ENCODE results near the gene CACNA1C. TPM values are rescaled to one million over a fixed set of nuclear protein-coding genes. Genes with fewer than 3 reads are reported as not detected.
"Not testable (repeated sequence)": the region's sequence is repeated elsewhere in the genome, so short reads cannot be mapped to it uniquely, and the experiment has no call there.

The CACNA1C gene
- total and polyA plus RNA-seq, 10 of the 15 experiments (the other 5 are each of a cell fraction or from before 2014, with no cell fraction given) = under 0.01 to 0.15 (median 0.09) TPM; not detected in 5

DNA sequence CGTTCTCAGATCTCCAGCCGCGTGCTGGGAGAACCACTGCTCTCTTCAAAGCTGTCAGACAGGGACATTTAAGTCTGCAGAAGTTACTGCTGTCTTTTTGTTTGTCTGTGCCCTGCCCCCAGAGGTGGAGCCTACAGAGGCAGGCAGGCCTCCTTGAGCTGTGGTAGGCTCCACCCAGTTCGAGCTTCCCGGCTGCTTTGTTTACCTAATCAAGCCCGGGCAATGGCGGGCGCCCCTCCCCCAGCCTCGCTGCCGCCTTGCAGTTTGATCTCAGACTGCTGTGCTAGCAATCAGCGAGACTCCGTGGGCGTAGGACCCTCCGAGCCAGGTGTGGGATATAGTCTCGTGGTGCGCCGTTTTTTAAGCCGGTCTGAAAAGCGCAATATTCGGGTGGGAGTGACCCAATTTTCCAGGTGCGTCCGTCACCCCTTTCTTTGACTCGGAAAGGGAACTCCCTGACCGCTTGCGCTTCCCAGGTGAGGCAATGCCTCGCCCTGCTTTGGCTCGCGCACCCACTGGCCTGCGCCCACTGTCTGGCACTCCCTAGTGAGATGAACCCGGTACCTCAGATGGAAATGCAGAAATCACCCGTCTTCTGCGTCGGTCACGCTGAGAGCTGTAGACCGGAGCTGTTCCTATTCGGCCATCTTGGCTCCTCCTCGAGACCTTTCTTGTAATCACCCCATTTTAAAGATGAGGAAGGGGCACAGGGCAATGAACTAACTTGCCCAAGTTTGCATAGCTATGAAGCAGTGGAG, 83.1 kb downstream of the CACNA1C start:
- ATAC-seq, FAIRE-seq: not testable (repeated sequence)

DNA sequence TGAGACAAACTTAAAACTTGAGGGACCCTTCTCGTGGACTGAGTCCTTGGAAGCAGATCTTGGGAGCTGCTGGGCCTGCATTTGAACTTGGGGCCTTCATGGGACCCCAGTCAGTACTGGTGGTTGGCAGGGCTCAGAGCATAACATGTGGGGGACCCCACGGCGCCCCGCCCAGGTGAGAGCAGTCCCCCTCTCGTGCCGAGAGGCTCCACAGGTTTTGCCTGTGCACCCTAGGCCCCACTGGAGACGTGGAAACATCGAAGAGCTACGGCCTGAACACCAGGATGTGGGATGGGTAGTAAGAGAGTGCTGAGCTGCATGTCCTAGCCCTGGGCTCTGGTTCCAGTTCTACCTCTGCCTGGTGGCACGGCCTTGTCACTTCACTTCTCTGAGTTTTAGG, 84.1 kb downstream of the CACNA1C start:
- Histone ChIP-seq H3K9ac (ENCODE audit: control insufficient read depth, insufficient read depth, low read length) (no peak overlapping the region), H3K4me3 (no peak overlapping the region), H3K27ac (ENCODE audit: control insufficient read depth, insufficient read depth) (no peak overlapping the region), H4K20me1 (ENCODE audit: control insufficient read depth, insufficient read depth) (no peaks in the 10 kb centered on the region), H2AFZ (ENCODE audit: control insufficient read depth, low read depth, low read length) (no peak overlapping the region), H3K36me3 (ENCODE audit: control insufficient read depth in 2 of 2, insufficient read depth in 2 of 2, low read length in 1 of 2) (no peaks in the 10 kb centered on the region), H3K79me2 (ENCODE audit: control insufficient read depth, insufficient read depth, low read length) (no peaks in the 10 kb centered on the region), H3K9me3 (replicated peaks; ENCODE audit: control insufficient read depth, insufficient read depth, low read length) (no peaks in the 10 kb centered on the region), H3K4me1 (ENCODE audit: control insufficient read depth, insufficient read depth, low read length) (no peaks in the 10 kb centered on the region), H3K4me2 (ENCODE audit: control insufficient read depth, insufficient read depth) (no peak overlapping the region), H3K27me3 (replicated peaks in 1 of 2; ENCODE audit: control insufficient read depth in 2 of 2, insufficient read depth in 2 of 2, low read length in 1 of 2) (no peaks in the 10 kb centered on the region)
- ChIA-PET POLR2A (no interaction called here), CTCF (interaction anchor here (0.6 kb wide), 1 partner anchor 77 kb away, joined by 3 read pairs; no protein-coding TSS in a partner anchor), RAD21 (ENCODE audit: unreplicated experiment) (no interaction called here), SMC1A (ENCODE audit: uncharacterized antibody, unreplicated experiment) (no interaction called here)
- in situ Hi-C loops (cut with MboI) (no loop called here), intact Hi-C loops (cut with micrococcal nuclease; ENCODE audit: unreplicated experiment) (no loop called here)
- 40% methylated on average over 10 of the region's 10 CpGs for WGBS (ENCODE audit: insufficient coverage, insufficient replicate concordance, low lambda C conversion rate, missing lambda C conversion rate)
- DNase-seq (ENCODE audit: low read depth, low spot score) (no peak), FAIRE-seq (no peak), ATAC-seq (no peak)
- no TSS peak for BruUV-seq (replicated peaks)
- no peak for TF ChIP-seq EZH2 (IDR thresholded peaks at IDR 0.05; ENCODE audit: borderline replicate concordance, control insufficient read depth, low read depth, low read length)
- TF ChIP-seq ATF7 (IDR thresholded peaks at IDR 0.05; ENCODE audit: low read depth) = no peak
- no peak for TF ChIP-seq HDGF (IDR thresholded peaks at IDR 0.05)
- TF ChIP-seq, protein P1, sequence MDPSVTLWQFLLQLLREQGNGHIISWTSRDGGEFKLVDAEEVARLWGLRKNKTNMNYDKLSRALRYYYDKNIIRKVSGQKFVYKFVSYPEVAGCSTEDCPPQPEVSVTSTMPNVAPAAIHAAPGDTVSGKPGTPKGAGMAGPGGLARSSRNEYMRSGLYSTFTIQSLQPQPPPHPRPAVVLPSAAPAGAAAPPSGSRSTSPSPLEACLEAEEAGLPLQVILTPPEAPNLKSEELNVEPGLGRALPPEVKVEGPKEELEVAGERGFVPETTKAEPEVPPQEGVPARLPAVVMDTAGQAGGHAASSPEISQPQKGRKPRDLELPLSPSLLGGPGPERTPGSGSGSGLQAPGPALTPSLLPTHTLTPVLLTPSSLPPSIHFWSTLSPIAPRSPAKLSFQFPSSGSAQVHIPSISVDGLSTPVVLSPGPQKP (IDR thresholded peaks at IDR 0.05; ENCODE audit: low read depth, low read length) = no peak
- TF ChIP-seq NRF1 (conservative IDR thresholded peaks at IDR 0.05; ENCODE audit: low read depth, low read length) = no peak
- no peak for TF ChIP-seq MTA3 (IDR thresholded peaks at IDR 0.05; ENCODE audit: borderline replicate concordance, low read length)
- TF ChIP-seq, protein P2, sequence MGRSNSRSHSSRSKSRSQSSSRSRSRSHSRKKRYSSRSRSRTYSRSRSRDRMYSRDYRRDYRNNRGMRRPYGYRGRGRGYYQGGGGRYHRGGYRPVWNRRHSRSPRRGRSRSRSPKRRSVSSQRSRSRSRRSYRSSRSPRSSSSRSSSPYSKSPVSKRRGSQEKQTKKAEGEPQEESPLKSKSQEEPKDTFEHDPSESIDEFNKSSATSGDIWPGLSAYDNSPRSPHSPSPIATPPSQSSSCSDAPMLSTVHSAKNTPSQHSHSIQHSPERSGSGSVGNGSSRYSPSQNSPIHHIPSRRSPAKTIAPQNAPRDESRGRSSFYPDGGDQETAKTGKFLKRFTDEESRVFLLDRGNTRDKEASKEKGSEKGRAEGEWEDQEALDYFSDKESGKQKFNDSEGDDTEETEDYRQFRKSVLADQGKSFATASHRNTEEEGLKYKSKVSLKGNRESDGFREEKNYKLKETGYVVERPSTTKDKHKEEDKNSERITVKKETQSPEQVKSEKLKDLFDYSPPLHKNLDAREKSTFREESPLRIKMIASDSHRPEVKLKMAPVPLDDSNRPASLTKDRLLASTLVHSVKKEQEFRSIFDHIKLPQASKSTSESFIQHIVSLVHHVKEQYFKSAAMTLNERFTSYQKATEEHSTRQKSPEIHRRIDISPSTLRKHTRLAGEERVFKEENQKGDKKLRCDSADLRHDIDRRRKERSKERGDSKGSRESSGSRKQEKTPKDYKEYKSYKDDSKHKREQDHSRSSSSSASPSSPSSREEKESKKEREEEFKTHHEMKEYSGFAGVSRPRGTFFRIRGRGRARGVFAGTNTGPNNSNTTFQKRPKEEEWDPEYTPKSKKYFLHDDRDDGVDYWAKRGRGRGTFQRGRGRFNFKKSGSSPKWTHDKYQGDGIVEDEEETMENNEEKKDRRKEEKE (IDR thresholded peaks at IDR 0.05) = no peak
- TF ChIP-seq, protein P3, sequence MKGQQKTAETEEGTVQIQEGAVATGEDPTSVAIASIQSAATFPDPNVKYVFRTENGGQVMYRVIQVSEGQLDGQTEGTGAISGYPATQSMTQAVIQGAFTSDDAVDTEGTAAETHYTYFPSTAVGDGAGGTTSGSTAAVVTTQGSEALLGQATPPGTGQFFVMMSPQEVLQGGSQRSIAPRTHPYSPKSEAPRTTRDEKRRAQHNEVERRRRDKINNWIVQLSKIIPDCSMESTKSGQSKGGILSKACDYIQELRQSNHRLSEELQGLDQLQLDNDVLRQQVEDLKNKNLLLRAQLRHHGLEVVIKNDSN (IDR thresholded peaks at IDR 0.05; ENCODE audit: borderline replicate concordance, extremely low read length, insufficient read depth, low read depth, low read length) = no peak
- TF ChIP-seq, protein P4, sequence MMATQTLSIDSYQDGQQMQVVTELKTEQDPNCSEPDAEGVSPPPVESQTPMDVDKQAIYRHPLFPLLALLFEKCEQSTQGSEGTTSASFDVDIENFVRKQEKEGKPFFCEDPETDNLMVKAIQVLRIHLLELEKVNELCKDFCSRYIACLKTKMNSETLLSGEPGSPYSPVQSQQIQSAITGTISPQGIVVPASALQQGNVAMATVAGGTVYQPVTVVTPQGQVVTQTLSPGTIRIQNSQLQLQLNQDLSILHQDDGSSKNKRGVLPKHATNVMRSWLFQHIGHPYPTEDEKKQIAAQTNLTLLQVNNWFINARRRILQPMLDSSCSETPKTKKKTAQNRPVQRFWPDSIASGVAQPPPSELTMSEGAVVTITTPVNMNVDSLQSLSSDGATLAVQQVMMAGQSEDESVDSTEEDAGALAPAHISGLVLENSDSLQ (IDR thresholded peaks at IDR 0.05) = no peak
- no peak for TF ChIP-seq SMAD5 (IDR thresholded peaks at IDR 0.05; ENCODE audit: low read depth)

More for the DNA sequence above, 83.1 kb downstream of the CACNA1C start:
- H3K4me2 ChIP-seq (ENCODE audit: control insufficient read depth, insufficient read depth); BruUV-seq (replicated peaks); H3K9me3 ChIP-seq (replicated peaks; ENCODE audit: control insufficient read depth, insufficient read depth, low read length); intact Hi-C loops (cut with micrococcal nuclease; ENCODE audit: unreplicated experiment); CTCF ChIA-PET; DNase-seq (ENCODE audit: low read depth, low spot score); RAD21 ChIA-PET (ENCODE audit: unreplicated experiment); H3K4me1 ChIP-seq (ENCODE audit: control insufficient read depth, insufficient read depth, low read length); H3K9ac ChIP-seq (ENCODE audit: control insufficient read depth, insufficient read depth, low read length); POLR2A ChIA-PET; H4K20me1 ChIP-seq (ENCODE audit: control insufficient read depth, insufficient read depth); H3K36me3 ChIP-seq (ENCODE audit: control insufficient read depth in 2 of 2, insufficient read depth in 2 of 2, low read length in 1 of 2); H2AFZ ChIP-seq (ENCODE audit: control insufficient read depth, low read depth, low read length); H3K27me3 ChIP-seq (replicated peaks in 1 of 2; ENCODE audit: control insufficient read depth in 2 of 2, insufficient read depth in 2 of 2, low read length in 1 of 2); H3K27ac ChIP-seq (ENCODE audit: control insufficient read depth, insufficient read depth); in situ Hi-C loops (cut with MboI); H3K79me2 ChIP-seq (ENCODE audit: control insufficient read depth, insufficient read depth, low read length); H3K4me3 ChIP-seq; SMC1A ChIA-PET (ENCODE audit: uncharacterized antibody, unreplicated experiment): not testable (repeated sequence)
- WGBS (ENCODE audit: insufficient coverage, insufficient replicate concordance, low lambda C conversion rate, missing lambda C conversion rate) = 70% methylated on average over 19 of the region's 37 CpGs

Data from GM12878 (cell line).